ENCODE results near the gene BCL2L12.

DNA sequence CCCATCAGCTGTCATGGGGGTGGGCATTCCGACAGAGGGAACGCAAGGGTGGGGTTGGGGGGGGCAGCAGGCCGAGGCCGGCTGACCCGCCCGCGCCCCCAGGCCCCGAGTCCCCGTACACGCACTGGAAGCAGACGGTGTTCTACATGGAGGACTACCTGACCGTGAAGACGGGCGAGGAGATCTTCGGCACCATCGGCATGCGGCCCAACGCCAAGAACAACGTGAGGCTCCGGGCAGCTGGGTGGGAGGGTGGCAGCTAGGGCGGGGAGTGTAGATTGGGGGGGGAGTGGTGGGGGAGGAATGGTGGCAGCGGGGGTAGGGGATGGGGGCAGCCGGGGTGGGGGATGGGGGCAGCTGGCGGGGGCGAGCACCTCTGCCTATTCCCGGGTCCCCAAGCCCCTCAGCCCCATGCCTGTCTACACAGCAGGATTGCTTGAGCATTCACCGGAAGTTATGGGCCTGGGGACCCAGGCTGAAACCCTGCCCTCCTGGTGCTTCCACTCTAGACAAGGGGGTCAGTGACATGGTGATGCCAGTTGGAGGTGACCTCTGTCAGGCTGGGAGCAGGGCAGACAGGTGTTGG, 20.9 kb downstream of the BCL2L12 start:
- TF ChIP-seq, protein P1, sequence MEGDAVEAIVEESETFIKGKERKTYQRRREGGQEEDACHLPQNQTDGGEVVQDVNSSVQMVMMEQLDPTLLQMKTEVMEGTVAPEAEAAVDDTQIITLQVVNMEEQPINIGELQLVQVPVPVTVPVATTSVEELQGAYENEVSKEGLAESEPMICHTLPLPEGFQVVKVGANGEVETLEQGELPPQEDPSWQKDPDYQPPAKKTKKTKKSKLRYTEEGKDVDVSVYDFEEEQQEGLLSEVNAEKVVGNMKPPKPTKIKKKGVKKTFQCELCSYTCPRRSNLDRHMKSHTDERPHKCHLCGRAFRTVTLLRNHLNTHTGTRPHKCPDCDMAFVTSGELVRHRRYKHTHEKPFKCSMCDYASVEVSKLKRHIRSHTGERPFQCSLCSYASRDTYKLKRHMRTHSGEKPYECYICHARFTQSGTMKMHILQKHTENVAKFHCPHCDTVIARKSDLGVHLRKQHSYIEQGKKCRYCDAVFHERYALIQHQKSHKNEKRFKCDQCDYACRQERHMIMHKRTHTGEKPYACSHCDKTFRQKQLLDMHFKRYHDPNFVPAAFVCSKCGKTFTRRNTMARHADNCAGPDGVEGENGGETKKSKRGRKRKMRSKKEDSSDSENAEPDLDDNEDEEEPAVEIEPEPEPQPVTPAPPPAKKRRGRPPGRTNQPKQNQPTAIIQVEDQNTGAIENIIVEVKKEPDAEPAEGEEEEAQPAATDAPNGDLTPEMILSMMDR (IDR thresholded peaks at IDR 0.05), result no peak
- TF ChIP-seq POLR2A (IDR thresholded peaks at IDR 0.05), result no peak

All from esophagus squamous epithelium (tissue), 4 donors.